Kidney (tissue), 14 donors: ENCODE results near the gene SLC26A3. TPM values are rescaled to one million over a fixed set of nuclear protein-coding genes. Genes with fewer than 3 reads are reported as not detected.

Experiments
- DNase-seq, 5 donors: peaks; one replicate each; pipeline ENCODE4 v3.0.0-alpha.2; 2013 to 2020
- FAIRE-seq: peaks from 2 replicates; lab custom pipeline; 2012; peaks lifted over from hg19 to GRCh38; lab: Jason Lieb, UNC
- H3K27ac ChIP-seq, 2 donors: one replicate each; pipeline ENCODE4 v1.7.0; 2013; ENCODE audit warnings: low read depth in 2 of 2, low read length in 2 of 2, inconsistent platforms in 1 of 2
- H3K27me3 ChIP-seq: one replicate; pipeline ENCODE4 v1.7.1; 2013; ENCODE audit warnings: low read length, inconsistent platforms; ENCODE audit not compliant: control insufficient read depth, insufficient read depth
- H3K36me3 ChIP-seq, 3 donors: one replicate each; pipeline versions ENCODE4 v1.7.0 to v1.7.1; 2013; ENCODE audit warnings: low read length in 3 of 3, control low read depth in 1 of 3, inconsistent platforms in 1 of 3; ENCODE audit not compliant: insufficient read depth in 3 of 3, control insufficient read depth in 2 of 3
- H3K4me1 ChIP-seq, 3 donors: one replicate each; pipeline versions ENCODE4 v1.7.0 to v1.7.1; 2013; ENCODE audit warnings: low read length in 3 of 3, inconsistent platforms in 1 of 3, low read depth in 1 of 3; ENCODE audit not compliant: control insufficient read depth in 2 of 3, insufficient read depth in 2 of 3
- H3K4me3 ChIP-seq, 3 donors: one replicate each; pipeline versions ENCODE4 v1.7.0 to v1.8.1; 2013; ENCODE audit warnings: low read length in 3 of 3, control low read depth in 1 of 3, inconsistent platforms in 1 of 3
- H3K9ac ChIP-seq, 3 donors: one replicate each; pipeline versions ENCODE4 v1.7.0 to v1.7.1; 2013; ENCODE audit warnings: low read length in 3 of 3, control low read depth in 1 of 3, inconsistent platforms in 1 of 3
- H3K9me3 ChIP-seq, 3 donors: one replicate each; pipeline versions ENCODE4 v1.7.0 to v1.7.1; 2013; ENCODE audit warnings: low read length in 3 of 3, control low read depth in 1 of 3, inconsistent platforms in 1 of 3; ENCODE audit not compliant: control insufficient read depth in 2 of 3, insufficient read depth in 1 of 3
- intact Hi-C: fragments of 100-400 bp; cut with DNase I; formaldehyde crosslinking; loops from one replicate; pipeline ENCODE4 v1.11.1; 2022
- polyA plus RNA-seq: library from polyadenylated mRNA; stranded (reverse); fragments of 350-450 nt; fragmentation: Illumina TruSeq; extraction: RNeasy Lipid Tissue Mini Kit (QIAGEN cat#74804); gene quantifications from one replicate; pipeline ENCODE4 v1.2.3, GENCODE V29; 2014; ENCODE audit warnings: low read depth, low replicate concordance; ENCODE audit not compliant: insufficient read depth
- total RNA-seq: library from RNA; stranded (reverse); fragmentation: NEBNext Ultra II Directional; extraction: Animal tissue kit (Norgen Biotek cat#: 25700); gene quantifications from one replicate; pipeline ENCODE4 v1.2.1, GENCODE V29; 2021
- TF ChIP-seq, protein P1 (sequence below): IDR thresholded peaks from 3 replicates; pipeline ENCODE4 v1.5.1; 2012; ENCODE audit warnings: mild to moderate bottlenecking, moderate library complexity, borderline replicate concordance; ENCODE audit not compliant: insufficient read depth; ENCODE audit errors: extremely low read depth
- donor health status: control.
- donor health status: control.
- donor health status: control.
- donor health status: control.
- donor health status: control.
- donor health status: DM: yes; HTN: yes; CAD: no.
- donor health status: Normal renal cell carcinoma (clear cell type).

SLC26A3 gene
- total and polyA plus RNA-seq, 2 donors from 2014 or later = 0.25 to 0.32 TPM

DNA sequence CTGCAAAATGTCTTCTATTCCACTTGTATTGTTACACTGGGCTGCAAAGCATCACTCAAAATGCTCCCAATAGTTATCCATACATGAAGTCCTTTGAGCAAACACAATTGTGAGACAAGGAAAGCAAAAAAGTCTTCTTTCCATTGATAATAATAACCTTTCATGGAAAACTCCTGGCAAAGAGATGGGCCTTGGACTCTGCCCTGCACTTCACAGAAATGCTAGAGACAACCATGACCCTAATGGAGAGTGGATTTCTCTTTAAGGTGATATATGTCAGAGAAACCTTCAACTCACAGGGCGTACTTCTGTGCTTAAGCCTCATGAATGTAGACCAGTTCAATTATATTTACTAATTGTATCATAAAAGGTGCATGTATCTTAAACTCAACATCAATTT, 19.4 kb downstream of the SLC26A3 start:
- TF ChIP-seq, protein P1, sequence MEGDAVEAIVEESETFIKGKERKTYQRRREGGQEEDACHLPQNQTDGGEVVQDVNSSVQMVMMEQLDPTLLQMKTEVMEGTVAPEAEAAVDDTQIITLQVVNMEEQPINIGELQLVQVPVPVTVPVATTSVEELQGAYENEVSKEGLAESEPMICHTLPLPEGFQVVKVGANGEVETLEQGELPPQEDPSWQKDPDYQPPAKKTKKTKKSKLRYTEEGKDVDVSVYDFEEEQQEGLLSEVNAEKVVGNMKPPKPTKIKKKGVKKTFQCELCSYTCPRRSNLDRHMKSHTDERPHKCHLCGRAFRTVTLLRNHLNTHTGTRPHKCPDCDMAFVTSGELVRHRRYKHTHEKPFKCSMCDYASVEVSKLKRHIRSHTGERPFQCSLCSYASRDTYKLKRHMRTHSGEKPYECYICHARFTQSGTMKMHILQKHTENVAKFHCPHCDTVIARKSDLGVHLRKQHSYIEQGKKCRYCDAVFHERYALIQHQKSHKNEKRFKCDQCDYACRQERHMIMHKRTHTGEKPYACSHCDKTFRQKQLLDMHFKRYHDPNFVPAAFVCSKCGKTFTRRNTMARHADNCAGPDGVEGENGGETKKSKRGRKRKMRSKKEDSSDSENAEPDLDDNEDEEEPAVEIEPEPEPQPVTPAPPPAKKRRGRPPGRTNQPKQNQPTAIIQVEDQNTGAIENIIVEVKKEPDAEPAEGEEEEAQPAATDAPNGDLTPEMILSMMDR = no peak
- FAIRE-seq = no peak

GRCh38 chr7:107782374-107782773, 20.6 kb downstream of the SLC26A3 start:
- no peak for FAIRE-seq
- H3K27ac ChIP-seq = no peak overlapping the region
- TF ChIP-seq, protein P1 = no peak
- no peak overlapping the region for H3K9ac ChIP-seq
- no peaks in the 10 kb centered on the region for H3K36me3 ChIP-seq
- H3K4me1 ChIP-seq = no peaks in the 10 kb centered on the region
- no peak overlapping the region for H3K4me3 ChIP-seq
- no peaks in the 10 kb centered on the region for H3K27me3 ChIP-seq
- DNase-seq = no peak
- intact Hi-C loops = no loop called here
- no peaks in the 10 kb centered on the region for H3K9me3 ChIP-seq

More for the DNA sequence above, 19.4 kb downstream of the SLC26A3 start:
- H3K4me1 ChIP-seq = no peaks in the 10 kb centered on the region
- H3K9me3 ChIP-seq = no peaks in the 10 kb centered on the region
- intact Hi-C loops = no loop called here
- H3K27ac ChIP-seq = no peak overlapping the region
- DNase-seq = no peak
- no peak overlapping the region for H3K9ac ChIP-seq
- no peak overlapping the region for H3K4me3 ChIP-seq
- no peaks in the 10 kb centered on the region for H3K36me3 ChIP-seq
- H3K27me3 ChIP-seq = no peaks in the 10 kb centered on the region

DNA sequence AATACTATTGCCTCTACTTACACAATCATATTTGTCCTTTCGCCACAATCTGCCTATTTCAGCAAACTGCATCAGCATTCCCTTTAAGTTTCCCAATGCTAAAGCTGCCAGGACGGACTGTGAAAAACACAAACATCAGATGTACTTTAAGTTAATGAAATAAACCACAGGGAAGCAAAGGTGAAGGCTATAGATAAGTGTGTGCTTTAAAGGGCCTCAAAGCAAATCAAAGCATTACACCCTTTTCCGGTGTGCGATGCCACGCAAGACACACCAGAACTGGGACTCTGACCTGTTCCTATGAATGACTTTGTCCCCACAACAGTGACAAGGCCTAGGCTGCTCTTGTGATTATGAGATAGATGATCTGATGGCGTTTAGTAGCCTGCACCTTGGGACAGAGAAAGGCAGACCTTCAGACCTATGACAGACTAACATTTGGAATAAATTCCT, 23.4 kb downstream of the SLC26A3 start:
- H3K9me3 ChIP-seq = no peaks in the 10 kb centered on the region
- no peaks in the 10 kb centered on the region for H3K36me3 ChIP-seq
- no peak overlapping the region for H3K4me3 ChIP-seq
- intact Hi-C loops = no loop called here
- H3K27me3 ChIP-seq = no peaks in the 10 kb centered on the region
- H3K27ac ChIP-seq = no peak overlapping the region
- TF ChIP-seq, protein P1 = no peak
- DNase-seq = no peak
- no peak overlapping the region for H3K9ac ChIP-seq
- no peaks in the 10 kb centered on the region for H3K4me1 ChIP-seq
- FAIRE-seq = no peak

DNA sequence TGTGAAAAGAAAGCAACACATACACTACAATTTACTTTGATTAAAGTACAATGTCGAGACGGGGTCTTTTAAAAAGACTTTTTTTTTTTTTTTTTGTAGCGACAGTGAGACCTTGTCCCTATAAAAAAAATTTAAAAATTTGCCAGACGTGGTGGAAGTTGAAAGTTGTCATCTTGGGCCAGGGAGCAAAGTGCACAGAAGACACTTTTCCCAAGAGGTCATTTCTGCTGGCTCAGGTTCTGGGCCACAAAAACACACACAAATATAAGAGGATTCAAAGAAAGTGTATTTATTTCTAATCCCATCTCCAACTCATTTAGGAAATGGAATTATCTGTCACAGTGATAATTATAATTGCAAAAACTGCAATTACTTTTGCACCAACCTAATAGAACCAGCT, 24.7 kb downstream of the SLC26A3 start:
- H3K9ac ChIP-seq = no peak overlapping the region
- H3K36me3 ChIP-seq = no peaks in the 10 kb centered on the region
- no peak overlapping the region for H3K27ac ChIP-seq
- DNase-seq (no peak), FAIRE-seq (no peak)
- no peaks in the 10 kb centered on the region for H3K4me1 ChIP-seq
- H3K27me3 ChIP-seq = no peaks in the 10 kb centered on the region
- TF ChIP-seq, protein P1 = no peak
- H3K4me3 ChIP-seq = no peak overlapping the region
- H3K9me3 ChIP-seq = no peaks in the 10 kb centered on the region
- intact Hi-C loops = no loop called here
